ENCODE results near the gene CXXC5. TPM values are rescaled to one million over a fixed set of nuclear protein-coding genes. Genes with fewer than 3 reads are reported as not detected.

Gene CXXC5
- total and polyA plus RNA-seq, 9 of the 15 experiments (the other 6 are each of a cell fraction or from before 2014, with no cell fraction given): 1.9 to 123 (median 45.8) TPM

GRCh38 chr5:139705191-139705590 is 57.0 kb downstream of the CXXC5 start (continued):
- TF ChIP-seq SAP30 (IDR thresholded peaks at IDR 0.05; ENCODE audit: borderline replicate concordance, insufficient read depth, low read depth, low read length, poor library complexity, severe bottlenecking) (no peak), NFYB (IDR thresholded peaks at IDR 0.05; ENCODE audit: extremely low read depth, insufficient read length) (peak; percentile 18), ZNF232 (CRISPR knock-in tag; IDR thresholded peaks at IDR 0.05) (no peak), E2F6 (IDR thresholded peaks at IDR 0.05; ENCODE audit: borderline replicate concordance in 1 of 2, extremely low read depth in 1 of 2, insufficient read depth in 1 of 2, insufficient read length in 1 of 2, low read depth in 1 of 2, low read length in 1 of 2, poor library complexity in 1 of 2, severe bottlenecking in 1 of 2) (peak; percentile 88 to 97), RBM25 (IDR thresholded peaks at IDR 0.05; ENCODE audit: low read depth, low read length, severe bottlenecking) (peak; percentile 11)

- ATAC-seq (no peak), DNase-seq (ENCODE audit: extremely low read depth in 1 of 4, low spot score in 3 of 4) (no peak), FAIRE-seq (no peak)
- POLR2A ChIA-PET: interaction anchor here (0.8 kb wide), 1 partner anchor 40 kb away, joined by 3 read pairs; no protein-coding TSS in a partner anchor
- Histone ChIP-seq H4K20me1 (replicated peaks; ENCODE audit: control insufficient read depth, insufficient read depth, low read length) (no peaks in the 10 kb centered on the region), H3K9ac (ENCODE audit: insufficient read depth in 1 of 2, low read depth in 2 of 2, low read length in 2 of 2) (peak overlapping the region in 1 of 2 experiments; percentile 68; a peak in 1 of 4 replicates), H3K4me1 (replicated peaks in 1 of 2; ENCODE audit: control insufficient read depth in 2 of 2, insufficient read depth in 2 of 2, low read length in 2 of 2) (peaks cover 40 to 50% of the 10 kb centered on the region in 2 experiments), H3K4me3 (no peak overlapping the region), H2AFZ (ENCODE audit: low read depth, low read length) (0 out of 2 replicates have a peak overlapping the region, but pooled peaks have one; percentile 23), H3K4me2 (ENCODE audit: insufficient read depth, low read length) (no peak overlapping the region), H3K9me3 (replicated peaks; ENCODE audit: control insufficient read depth, insufficient read depth, low read depth, low read length) (no peaks in the 10 kb centered on the region), H3K27me3 (ENCODE audit: control insufficient read depth in 2 of 2, insufficient read depth in 2 of 2, low read length in 2 of 2) (no peaks in the 10 kb centered on the region), H3K79me2 (ENCODE audit: control insufficient read depth, insufficient read depth, low read length) (no peaks in the 10 kb centered on the region), H3K36me3 (ENCODE audit: control insufficient read depth, insufficient read depth, low read length) (no peaks in the 10 kb centered on the region), H3K9me1 (ENCODE audit: control insufficient read depth, insufficient read depth, low read length) (no peaks in the 10 kb centered on the region), H3K27ac (ENCODE audit: extremely low read depth, low read depth, low read length) (no peak overlapping the region)
- 39% methylated on average over 9 of the region's 10 CpGs for WGBS (ENCODE audit: insufficient coverage, low coverage, missing lambda C conversion rate)
- TF ChIP-seq, protein P1, sequence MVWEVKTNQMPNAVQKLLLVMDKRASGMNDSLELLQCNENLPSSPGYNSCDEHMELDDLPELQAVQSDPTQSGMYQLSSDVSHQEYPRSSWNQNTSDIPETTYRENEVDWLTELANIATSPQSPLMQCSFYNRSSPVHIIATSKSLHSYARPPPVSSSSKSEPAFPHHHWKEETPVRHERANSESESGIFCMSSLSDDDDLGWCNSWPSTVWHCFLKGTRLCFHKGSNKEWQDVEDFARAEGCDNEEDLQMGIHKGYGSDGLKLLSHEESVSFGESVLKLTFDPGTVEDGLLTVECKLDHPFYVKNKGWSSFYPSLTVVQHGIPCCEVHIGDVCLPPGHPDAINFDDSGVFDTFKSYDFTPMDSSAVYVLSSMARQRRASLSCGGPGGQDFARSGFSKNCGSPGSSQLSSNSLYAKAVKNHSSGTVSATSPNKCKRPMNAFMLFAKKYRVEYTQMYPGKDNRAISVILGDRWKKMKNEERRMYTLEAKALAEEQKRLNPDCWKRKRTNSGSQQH (CRISPR knock-in tag; IDR thresholded peaks at IDR 0.05): no peak
- peak; percentile 53 for TF ChIP-seq ESRRA (IDR thresholded peaks at IDR 0.05; ENCODE audit: borderline replicate concordance, low read depth)
- CTCF ChIA-PET (ENCODE audit: low intra/inter-chr PET ratio): interaction anchor here (0.6 to 0.7 kb wide), 2 partner anchors 57 to 95 kb away, joined by 3 read pairs; no protein-coding TSS in a partner anchor
- intact Hi-C loops (cut with micrococcal nuclease): no loop called here
- no TSS peak for BruUV-seq (replicated peaks)
- in situ Hi-C loops (cut with MboI): no loop called here
These were observed 57.8 kb downstream of the CXXC5 start for GRCh38 chr5:139705655-139706587.

Data from K562 (cell line).